ENCODE measurements around the gene GRIK5.
"Not testable (repeated sequence)": the region's sequence is repeated elsewhere in the genome, so short reads cannot be mapped to it uniquely, and the experiment has no call there.

GRIK5 gene

DNA sequence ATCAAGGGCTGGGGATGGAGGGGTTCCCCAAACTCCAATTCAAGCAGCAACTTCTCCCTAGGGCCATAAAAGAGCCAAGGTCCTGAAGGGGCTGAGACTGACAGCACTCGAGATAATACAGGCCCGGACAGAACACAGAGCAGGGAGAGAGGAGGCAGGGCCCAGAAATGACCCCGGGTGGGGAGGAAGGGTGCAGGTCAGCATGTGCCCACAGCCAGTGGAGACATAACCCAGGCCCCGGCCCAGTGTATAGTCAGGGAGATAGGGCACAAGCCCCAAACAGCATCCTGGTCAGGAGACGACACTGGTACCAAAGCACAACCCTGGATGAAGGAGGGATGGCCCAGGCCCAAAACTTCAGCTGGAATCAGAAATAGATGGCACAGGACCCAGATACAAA, 47.4 kb downstream of the GRIK5 start:
- DNase-seq (no peak), ATAC-seq (replicated peaks) (no peak)
- Mint-ChIP-seq H3K27ac (no peak overlapping the region), H3K36me3 (ENCODE audit: insufficient read depth) (no peaks in the 10 kb centered on the region), H3K4me1 (ENCODE audit: low read depth in 2 of 2) (no peaks in the 10 kb centered on the region), H3K27me3 (peaks cover 33 to 56% of the 10 kb centered on the region in 2 donors), H3K9me3 (no peaks in the 10 kb centered on the region), H3K4me3 (no peak overlapping the region)

DNA sequence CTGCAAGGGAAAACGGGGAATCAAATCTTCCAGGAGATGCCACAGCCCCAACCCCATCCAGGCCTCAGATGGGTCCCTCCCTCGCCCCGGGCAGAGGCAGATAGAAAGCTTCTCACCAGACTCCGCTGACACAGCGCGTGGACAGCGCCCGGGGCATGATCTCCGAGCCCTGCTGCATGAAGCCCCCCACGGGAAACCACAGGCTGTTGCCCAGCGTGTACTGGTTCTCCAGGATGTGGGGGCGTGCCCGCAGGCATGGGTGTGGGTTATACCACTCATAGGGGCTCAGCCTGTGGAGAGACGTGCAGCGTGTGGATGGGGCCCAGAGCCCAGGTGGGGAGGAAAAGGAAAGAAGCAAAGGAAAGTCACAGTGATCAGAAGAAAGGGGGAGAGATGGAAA, 48.8 kb downstream of the GRIK5 start:
- Mint-ChIP-seq H3K27ac (no peak overlapping the region), H3K4me1 (ENCODE audit: low read depth in 2 of 2) (no peaks in the 10 kb centered on the region), H3K27me3 (peaks cover 27 to 52% of the 10 kb centered on the region in 2 donors), H3K36me3 (ENCODE audit: insufficient read depth) (no peaks in the 10 kb centered on the region), H3K4me3 (no peak overlapping the region), H3K9me3 (no peaks in the 10 kb centered on the region)
- no peak for ATAC-seq (replicated peaks)
- no peak for DNase-seq

DNA sequence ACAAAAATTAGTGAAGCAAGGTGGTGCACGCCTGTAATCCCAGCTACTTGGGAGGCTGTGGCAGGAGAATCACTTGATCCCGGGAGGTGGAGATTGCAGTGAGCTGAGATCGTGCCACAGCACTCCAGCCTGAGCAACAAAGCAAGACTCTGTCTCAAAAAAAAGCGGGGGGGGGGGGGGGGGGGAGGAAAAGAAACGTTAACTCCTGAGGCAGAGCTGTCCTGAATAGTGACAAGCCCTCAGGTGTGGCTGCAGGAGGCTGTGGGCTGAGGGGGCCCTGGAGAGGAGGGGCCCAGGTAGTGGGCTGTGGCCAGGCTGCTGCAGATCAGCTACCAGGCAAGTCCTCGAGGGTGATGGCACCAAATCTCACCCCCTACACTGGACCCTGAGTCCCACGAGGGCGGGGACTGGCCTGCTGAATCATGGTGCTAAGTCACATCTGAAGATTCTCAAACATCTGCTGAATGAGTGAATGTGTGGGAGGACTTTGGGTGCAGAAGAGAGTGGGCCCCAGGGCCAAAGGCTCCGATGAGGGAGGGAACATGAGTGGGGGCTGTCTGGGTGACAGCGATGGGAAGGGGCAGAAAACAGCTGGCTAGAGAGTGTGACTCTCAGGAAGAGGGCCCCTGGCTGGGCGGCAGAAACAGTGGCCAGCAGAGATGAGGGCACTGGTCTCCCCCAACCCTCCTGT, 51.4 kb downstream of the GRIK5 start:
- H3K36me3 Mint-ChIP-seq (ENCODE audit: insufficient read depth), result no peaks in the 10 kb centered on the region
- no peaks in the 10 kb centered on the region for H3K9me3 Mint-ChIP-seq
- peaks cover 13 to 29% of the 10 kb centered on the region in 2 donors for H3K27me3 Mint-ChIP-seq
- H3K27ac Mint-ChIP-seq, result no peak overlapping the region
- H3K4me3 Mint-ChIP-seq, result no peak overlapping the region
- DNase-seq (no peak), ATAC-seq (replicated peaks) (no peak)
- no peaks in the 10 kb centered on the region for H3K4me1 Mint-ChIP-seq (ENCODE audit: low read depth in 2 of 2)

DNA sequence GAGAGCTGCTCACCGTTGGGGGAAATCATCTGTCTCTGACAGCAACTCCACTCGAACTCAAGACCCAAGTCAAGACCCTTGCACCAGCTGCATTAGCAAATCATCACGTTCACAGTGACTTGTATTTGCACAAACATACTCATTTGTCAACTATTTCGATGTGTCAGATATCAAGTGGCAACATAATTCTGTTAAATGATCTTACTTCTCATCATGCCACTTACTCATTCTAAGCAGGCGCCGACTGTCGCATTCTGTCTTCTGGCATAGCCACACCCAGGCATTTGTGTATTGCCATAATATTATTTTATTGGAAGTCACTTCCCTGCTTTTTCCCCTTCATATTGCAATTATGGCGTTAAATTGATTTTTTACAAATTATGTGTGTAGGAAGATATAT, 53.0 kb downstream of the GRIK5 start:
- no peak overlapping the region for H3K4me3 Mint-ChIP-seq
- H3K36me3 Mint-ChIP-seq (ENCODE audit: insufficient read depth), result no peaks in the 10 kb centered on the region
- DNase-seq (no peak), ATAC-seq (replicated peaks) (no peak)
- H3K27ac Mint-ChIP-seq, result no peak overlapping the region
- no peaks in the 10 kb centered on the region for H3K9me3 Mint-ChIP-seq
- H3K27me3 Mint-ChIP-seq, result peaks cover 13 to 15% of the 10 kb centered on the region in 2 donors
- no peaks in the 10 kb centered on the region for H3K4me1 Mint-ChIP-seq (ENCODE audit: low read depth in 2 of 2)

DNA sequence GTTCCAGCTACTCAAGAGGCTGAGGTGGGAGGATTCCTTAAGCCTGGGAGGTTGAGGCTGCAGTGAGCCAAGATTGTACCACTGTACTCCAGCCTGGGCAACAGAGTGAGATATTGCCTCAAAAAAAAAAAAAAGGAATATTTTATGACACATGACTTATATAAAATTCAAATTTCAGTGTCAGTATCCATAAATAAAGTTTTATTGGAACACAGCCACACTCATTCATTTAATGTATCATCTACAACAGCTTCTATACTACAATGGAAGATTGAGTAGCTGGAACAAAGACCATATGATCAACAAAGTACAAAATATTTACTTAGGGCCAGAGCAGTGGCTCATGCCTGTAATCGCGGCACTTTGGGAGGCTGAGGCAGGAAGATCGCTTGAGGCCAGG, 57.3 kb downstream of the GRIK5 start:
- H3K27me3 Mint-ChIP-seq, result peaks cover 5 to 18% of the 10 kb centered on the region in 2 donors
- DNase-seq; H3K4me3 Mint-ChIP-seq; H3K9me3 Mint-ChIP-seq; H3K27ac Mint-ChIP-seq; H3K4me1 Mint-ChIP-seq (ENCODE audit: low read depth in 2 of 2); H3K36me3 Mint-ChIP-seq (ENCODE audit: insufficient read depth); ATAC-seq (replicated peaks): not testable (repeated sequence)

DNA sequence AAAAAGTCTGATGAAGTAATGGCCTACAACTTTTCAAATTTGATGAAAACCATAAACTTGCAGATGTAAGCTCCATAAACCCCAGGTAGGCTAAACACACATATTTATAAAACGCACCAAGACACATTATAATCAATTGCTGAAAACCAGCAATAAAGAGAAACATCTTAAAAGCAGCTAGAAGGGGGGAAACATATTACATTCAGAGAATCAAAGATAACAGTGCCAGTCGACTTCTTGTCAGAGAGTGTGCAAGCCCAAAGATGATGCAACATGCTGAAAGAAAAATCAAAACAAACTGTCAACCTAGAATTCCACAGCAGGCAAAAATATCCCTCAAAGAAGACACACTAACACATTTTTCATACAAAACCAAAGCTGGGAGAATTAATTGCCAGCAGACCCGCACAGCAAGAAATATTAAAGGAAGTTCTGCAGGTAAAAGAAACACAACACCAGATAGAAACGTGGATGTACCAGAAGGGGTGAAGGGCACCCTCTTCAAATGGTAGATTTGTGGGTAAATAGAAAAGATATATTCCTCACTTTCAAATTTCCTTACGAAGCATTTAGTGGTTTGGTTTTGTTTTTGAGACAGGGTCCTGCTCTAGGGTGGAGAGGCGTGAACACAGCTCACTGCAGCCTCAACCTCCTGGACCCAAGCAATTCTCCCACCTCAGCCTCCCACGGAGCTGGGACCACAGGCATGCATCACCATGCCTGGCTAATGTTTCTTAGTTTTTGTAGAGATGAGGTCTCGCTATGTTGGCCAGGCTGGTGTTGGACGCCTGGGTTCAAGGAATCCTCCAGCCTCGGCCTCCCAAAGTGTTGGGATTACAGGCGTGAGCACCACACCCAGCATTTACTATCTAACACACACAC, 59.5 kb downstream of the GRIK5 start:
- Mint-ChIP-seq H3K36me3 (ENCODE audit: insufficient read depth) (no peaks in the 10 kb centered on the region), H3K4me1 (ENCODE audit: low read depth in 2 of 2) (no peaks in the 10 kb centered on the region), H3K27me3 (peaks cover 18 to 25% of the 10 kb centered on the region in 2 donors), H3K4me3 (no peak overlapping the region), H3K9me3 (no peaks in the 10 kb centered on the region), H3K27ac (no peak overlapping the region)
- DNase-seq, result no peak
- ATAC-seq (replicated peaks), result no peak

DNA sequence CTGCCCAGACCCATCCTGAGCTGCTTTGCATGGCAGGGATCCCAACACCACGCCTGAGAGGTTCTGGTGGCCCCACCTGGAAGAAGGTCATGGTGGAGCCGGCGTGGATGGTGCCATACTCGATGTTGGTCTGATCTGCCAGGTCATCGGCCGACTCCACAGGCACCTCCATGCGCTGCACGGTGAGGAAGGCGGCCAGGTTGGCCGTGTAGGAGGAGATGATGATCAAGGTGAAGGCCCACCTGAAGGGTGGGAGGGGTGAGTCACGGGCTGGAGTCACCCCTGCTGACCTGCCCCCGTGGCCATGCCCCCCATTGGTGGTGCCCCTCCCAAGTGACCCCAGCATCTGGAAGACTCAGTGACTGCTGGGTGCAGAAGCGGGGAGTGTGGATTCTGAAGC, 63.4 kb downstream of the GRIK5 start:
- H3K36me3 Mint-ChIP-seq (ENCODE audit: insufficient read depth), result no peaks in the 10 kb centered on the region
- H3K27ac Mint-ChIP-seq, result no peak overlapping the region
- no peaks in the 10 kb centered on the region for H3K4me1 Mint-ChIP-seq (ENCODE audit: low read depth in 2 of 2)
- DNase-seq, result no peak
- H3K4me3 Mint-ChIP-seq, result no peak overlapping the region
- ATAC-seq (replicated peaks), result no peak
- peaks cover 52 to 64% of the 10 kb centered on the region in 2 donors for H3K27me3 Mint-ChIP-seq
- no peaks in the 10 kb centered on the region for H3K9me3 Mint-ChIP-seq

DNA sequence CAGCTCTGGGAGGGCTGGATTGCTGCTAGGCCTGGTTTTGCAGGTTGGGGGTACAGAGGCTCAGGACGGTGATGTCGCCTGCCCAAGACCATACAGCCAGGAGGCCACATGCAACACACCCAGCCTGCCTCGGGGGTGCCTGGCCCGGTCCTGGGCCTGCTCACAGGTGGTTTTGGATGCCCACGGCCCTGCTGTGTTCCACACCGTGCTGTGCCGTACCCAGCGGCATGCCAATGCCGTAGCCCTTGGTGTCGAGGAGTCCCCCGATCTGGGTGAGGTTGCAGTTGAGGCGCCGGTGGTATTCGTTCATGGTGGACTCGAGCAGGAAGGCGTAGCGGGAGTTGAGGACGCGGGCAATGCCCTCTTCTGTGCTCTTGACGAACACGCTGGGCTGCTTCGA, 64.5 kb downstream of the GRIK5 start:
- Mint-ChIP-seq H3K4me3 (no peak overlapping the region), H3K4me1 (ENCODE audit: low read depth in 2 of 2) (no peaks in the 10 kb centered on the region), H3K9me3 (no peaks in the 10 kb centered on the region), H3K27ac (no peak overlapping the region), H3K36me3 (ENCODE audit: insufficient read depth) (no peaks in the 10 kb centered on the region), H3K27me3 (peaks cover 61 to 75% of the 10 kb centered on the region in 2 donors)
- DNase-seq (no peak), ATAC-seq (replicated peaks) (no peak)

DNA sequence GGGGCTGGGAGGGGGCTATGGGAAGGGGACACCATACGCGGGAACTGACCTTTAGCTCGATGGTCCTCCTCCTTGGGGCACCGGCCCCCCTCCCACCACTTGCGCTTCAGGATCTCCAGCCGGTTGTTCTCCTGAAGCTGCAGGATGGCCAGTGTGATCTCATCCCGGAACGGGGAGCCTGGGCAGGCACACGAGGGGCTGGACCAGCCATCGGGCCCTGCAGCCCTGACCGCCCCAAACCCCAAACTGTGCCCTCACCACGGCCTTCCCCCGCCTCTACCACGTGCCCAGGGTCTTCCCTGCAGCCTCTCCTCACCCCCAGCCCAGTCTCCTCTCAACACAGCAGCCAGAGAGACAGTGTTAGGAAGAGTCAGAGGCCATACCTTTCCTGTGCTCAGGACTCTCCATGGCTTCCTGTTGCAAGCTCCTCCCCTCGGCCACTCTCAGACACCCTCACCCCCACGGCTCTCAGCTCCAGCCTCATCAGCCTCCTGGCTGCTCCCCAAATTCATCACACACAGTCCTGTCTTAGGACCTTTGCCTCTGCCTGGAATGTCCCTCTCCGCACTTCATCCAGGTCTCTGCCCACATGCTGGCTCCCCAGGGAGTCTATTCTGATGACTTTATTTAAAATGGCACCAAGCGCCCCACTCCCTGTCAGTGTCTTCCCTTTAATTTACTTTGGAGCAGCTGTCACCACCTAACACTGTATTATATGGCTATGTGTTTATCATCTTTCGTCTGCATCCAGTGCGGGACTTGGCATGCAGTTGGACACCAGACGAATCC, 66.3 kb downstream of the GRIK5 start:
- Mint-ChIP-seq H3K4me3 (no peak overlapping the region), H3K4me1 (ENCODE audit: low read depth in 2 of 2) (peaks cover 3 to 5% of the 10 kb centered on the region in 2 donors), H3K9me3 (no peaks in the 10 kb centered on the region), H3K36me3 (ENCODE audit: insufficient read depth) (no peaks in the 10 kb centered on the region), H3K27me3 (peaks cover 76 to 88% of the 10 kb centered on the region in 2 donors), H3K27ac (no peak overlapping the region)
- no peak for DNase-seq
- ATAC-seq (replicated peaks), result no peak

DNA sequence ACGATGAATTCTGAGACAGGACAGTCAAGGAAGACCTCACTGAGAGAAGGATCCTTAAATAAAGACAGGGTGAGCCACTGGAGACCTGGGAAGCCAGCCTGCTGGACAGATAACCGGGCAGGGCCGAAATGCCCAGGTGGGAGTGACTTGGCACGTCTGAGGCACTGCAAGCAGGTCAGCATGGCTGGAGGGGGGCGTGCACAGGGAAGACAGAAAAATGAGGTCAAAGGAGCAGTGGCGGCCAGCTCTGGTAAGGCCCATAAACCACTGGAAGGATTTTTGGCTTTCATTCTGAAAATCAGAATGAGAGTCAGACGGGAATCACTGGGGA, 70.2 kb downstream of the GRIK5 start:
- H3K27ac Mint-ChIP-seq, result no peak overlapping the region
- H3K4me3 Mint-ChIP-seq, result no peak overlapping the region
- peaks cover 84 to 94% of the 10 kb centered on the region in 2 donors for H3K27me3 Mint-ChIP-seq

DNA sequence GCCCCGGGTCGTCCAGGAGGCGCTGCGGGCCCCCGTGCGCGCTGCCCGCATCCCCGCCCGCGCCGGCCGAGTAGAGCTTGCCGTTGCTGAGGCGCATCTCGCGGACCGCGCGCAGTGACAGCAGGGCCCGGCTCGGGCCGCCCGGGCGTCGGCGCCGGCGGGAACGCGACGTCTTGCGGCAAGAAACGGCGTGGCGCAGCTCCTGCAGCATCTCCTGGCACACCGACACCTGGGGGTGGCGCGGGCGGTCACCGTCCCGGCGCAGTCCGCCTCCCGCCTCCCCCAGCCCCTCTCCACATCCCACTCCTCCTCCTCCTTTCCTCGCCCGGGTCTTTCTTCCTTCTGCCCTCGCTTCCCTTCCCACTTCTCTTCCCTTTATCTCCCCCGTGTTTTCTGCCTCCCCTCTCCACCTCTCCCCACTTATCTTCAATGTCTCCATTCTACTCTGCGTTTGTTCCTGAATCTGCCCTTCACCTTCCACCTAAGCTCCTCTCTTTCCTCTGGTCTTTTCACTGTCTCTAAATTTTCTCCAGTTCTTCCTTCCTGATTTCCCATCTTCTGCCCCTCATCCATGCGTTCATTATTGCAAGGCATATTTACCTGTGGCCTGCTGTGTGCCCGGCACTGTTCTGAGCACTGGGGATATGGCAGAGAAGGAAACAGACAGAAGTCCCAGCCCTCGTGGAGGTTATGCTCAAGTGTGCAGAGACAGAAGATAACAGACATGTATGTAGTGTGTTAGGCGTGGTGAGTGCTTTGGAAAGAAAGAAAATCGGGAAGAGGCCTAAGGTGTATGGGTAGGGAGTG, 70.7 kb downstream of the GRIK5 start:
- Mint-ChIP-seq H3K4me3 (peak overlapping the region; percentile 49 to 64), H3K27me3 (peaks cover 82 to 92% of the 10 kb centered on the region in 2 donors), H3K36me3 (ENCODE audit: insufficient read depth) (peaks cover 2% of the 10 kb centered on the region), H3K27ac (no peak overlapping the region), H3K9me3 (no peaks in the 10 kb centered on the region), H3K4me1 (ENCODE audit: low read depth in 2 of 2) (peaks cover 21 to 25% of the 10 kb centered on the region in 2 donors)
- ATAC-seq (replicated peaks), result no peak
- no peak for DNase-seq

More for the DNA sequence above, 70.2 kb downstream of the GRIK5 start:
- no peak for ATAC-seq (replicated peaks)
- H3K9me3 Mint-ChIP-seq, result no peaks in the 10 kb centered on the region
- H3K36me3 Mint-ChIP-seq (ENCODE audit: insufficient read depth), result peaks cover 2% of the 10 kb centered on the region
- peaks cover 19 to 22% of the 10 kb centered on the region in 2 donors for H3K4me1 Mint-ChIP-seq (ENCODE audit: low read depth in 2 of 2)
- DNase-seq, result no peak

DNA sequence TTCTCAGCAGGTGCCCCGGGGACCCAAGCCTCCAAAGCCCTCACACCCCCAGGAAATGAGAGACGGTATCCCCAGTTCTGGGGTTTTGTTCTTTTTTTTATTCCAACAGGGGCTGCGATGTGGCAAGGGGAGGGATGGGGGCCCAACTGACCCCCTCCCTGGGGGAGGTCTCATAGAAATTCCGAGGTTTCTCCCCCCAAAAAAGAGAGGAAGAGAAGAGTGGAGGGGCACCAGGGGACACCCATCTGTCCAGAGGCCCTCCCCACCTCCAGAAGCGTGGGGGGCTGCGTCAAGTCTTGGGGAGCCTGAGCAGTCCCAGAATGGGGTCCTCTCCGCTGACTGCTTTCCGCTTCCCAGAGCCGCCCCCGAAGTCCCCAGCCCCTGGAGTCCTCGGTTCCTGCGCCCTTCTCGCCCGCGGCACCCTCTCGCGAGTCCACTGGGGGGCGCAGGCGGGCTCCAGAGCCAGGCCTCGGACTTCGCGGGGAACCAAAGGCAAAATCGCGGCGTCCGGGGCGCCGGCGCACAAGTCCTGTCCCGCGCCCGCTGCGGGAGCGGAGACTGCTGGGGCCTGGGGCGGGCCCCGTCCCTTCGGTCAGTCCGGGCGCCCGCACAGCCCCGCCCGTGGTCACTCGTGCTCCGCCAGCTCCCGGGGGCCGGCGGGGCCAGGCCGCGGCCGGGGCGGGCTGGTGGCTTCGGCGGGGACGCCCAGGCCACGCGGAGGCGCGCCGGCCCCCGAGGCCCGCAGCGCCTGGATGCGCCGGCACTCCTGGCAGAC, 71.6 kb downstream of the GRIK5 start:
- Mint-ChIP-seq H3K4me3 (peak overlapping the region in 1 of 2 donors; percentile 47), H3K4me1 (ENCODE audit: low read depth in 2 of 2) (peaks cover 22 to 26% of the 10 kb centered on the region in 2 donors), H3K27me3 (peaks cover 73 to 83% of the 10 kb centered on the region in 2 donors), H3K27ac (no peak overlapping the region), H3K9me3 (no peaks in the 10 kb centered on the region), H3K36me3 (ENCODE audit: insufficient read depth) (peaks cover 4% of the 10 kb centered on the region)
- no peak for ATAC-seq (replicated peaks)
- DNase-seq, result peak in 2 of 3 experiments; percentile 23 to 31
